ENCODE measurements around the gene BBS5.

Gene BBS5

GRCh38 chr2:169469952-169470572, 9.2 kb upstream of the BBS5 start:
- no peak overlapping the region for H3K27ac Mint-ChIP-seq
- ATAC-seq, result peak; percentile 40
- H3K9me3 Mint-ChIP-seq, result no peaks in the 10 kb centered on the region
- DNase-seq, result no peak
- no peaks in the 10 kb centered on the region for H3K4me1 Mint-ChIP-seq
- H3K4me3 Mint-ChIP-seq, result no peak overlapping the region
- H3K27me3 Mint-ChIP-seq, result no peaks in the 10 kb centered on the region

DNA sequence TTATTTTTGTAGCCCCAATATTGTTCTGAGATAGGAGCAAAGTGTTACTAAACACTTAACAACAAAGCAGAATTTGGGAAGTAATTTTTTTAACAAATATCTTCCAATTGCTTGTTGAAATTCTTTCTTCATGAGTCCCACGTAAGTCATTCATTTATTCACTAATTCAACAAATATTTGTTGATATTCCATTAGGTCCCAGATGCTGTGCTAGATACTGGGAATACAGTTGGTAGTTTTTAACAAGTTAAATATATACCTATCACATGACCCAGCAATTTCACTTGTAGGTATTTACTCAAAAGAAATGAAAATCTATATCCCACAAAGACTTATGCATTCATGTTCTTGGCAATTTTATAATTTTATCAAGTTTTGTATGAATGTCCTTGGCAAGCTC, 7.0 kb upstream of the BBS5 start:
- ATAC-seq (no peak), DNase-seq (no peak)
- no peak overlapping the region for H3K27ac Mint-ChIP-seq
- no peaks in the 10 kb centered on the region for H3K4me1 Mint-ChIP-seq
- H3K27me3 Mint-ChIP-seq, result no peaks in the 10 kb centered on the region
- no peaks in the 10 kb centered on the region for H3K9me3 Mint-ChIP-seq
- no peak overlapping the region for H3K4me3 Mint-ChIP-seq

GRCh38 chr2:169476459-169476858, 2.8 kb upstream of the BBS5 start:
- H3K9me3 Mint-ChIP-seq, result no peaks in the 10 kb centered on the region
- H3K27me3 Mint-ChIP-seq, result no peaks in the 10 kb centered on the region
- no peak overlapping the region for H3K4me3 Mint-ChIP-seq
- ATAC-seq (no peak), DNase-seq (no peak)
- H3K4me1 Mint-ChIP-seq, result peaks cover 16% of the 10 kb centered on the region
- H3K27ac Mint-ChIP-seq, result no peak overlapping the region

GRCh38 chr2:169478339-169478738, 955 bp upstream of the BBS5 start:
- Mint-ChIP-seq H3K27ac (no peak overlapping the region), H3K4me1 (peaks cover 16% of the 10 kb centered on the region), H3K4me3 (peak overlapping the region in 1 of 2 donors; percentile 2), H3K9me3 (no peaks in the 10 kb centered on the region), H3K27me3 (no peaks in the 10 kb centered on the region)
- no peak for DNase-seq
- no peak for ATAC-seq

DNA sequence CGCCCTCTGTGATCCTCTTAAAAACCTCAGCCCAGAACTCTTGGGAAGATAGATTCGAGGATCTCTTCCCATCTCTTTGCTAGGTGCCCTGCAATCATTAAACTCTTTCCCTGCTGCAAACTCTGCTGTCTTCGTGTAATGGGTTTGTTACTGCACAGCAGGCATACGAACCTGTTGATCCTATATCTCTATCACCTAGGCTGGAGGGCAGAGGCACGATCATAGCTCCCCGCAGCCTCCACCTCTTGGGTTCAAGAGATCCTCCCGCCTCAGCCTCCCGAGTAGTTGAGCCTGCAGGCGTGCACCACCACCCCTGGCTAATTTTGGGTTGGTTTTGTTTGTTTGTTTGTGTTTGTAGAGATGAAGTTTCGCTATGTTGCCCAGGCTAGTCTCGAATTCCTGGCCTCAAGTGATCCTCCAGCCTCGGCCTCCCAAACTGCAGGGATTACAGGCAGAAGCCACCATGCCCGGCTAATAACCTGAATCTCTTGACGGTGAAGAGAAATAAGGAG, 493 bp upstream of the BBS5 start:
- peak overlapping the region; percentile 89 to 90 for H3K4me3 Mint-ChIP-seq
- H3K27ac Mint-ChIP-seq, result peak overlapping the region; percentile 14 to 90
- no peak for ATAC-seq
- H3K27me3 Mint-ChIP-seq, result no peaks in the 10 kb centered on the region
- DNase-seq, result no peak
- no peaks in the 10 kb centered on the region for H3K9me3 Mint-ChIP-seq
- peaks cover 16% of the 10 kb centered on the region for H3K4me1 Mint-ChIP-seq

DNA sequence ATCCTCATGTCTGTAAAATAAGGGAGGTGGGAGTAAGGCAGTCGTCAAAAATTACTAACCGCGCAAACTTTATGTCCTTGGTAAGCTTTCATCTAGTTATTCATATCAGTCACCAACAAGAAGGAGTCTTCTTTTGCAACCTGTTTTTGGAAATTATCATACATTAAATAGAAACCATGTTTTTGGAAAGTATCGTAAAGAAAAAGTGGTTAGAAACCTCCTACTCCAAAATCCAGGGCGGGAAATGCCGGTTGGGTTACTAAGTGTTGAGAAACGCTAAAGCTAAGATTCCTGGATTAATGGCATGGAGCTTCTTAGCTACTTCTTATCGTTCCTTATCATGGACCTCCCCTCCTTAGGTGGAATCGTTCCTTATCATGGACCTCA, 778 bp downstream of the BBS5 start:
- Mint-ChIP-seq H3K27ac (no peak overlapping the region), H3K4me1 (peaks cover 16% of the 10 kb centered on the region), H3K9me3 (no peaks in the 10 kb centered on the region), H3K4me3 (peak overlapping the region; percentile 89 to 90), H3K27me3 (no peaks in the 10 kb centered on the region)
- no peak for ATAC-seq
- no peak for DNase-seq

GRCh38 chr2:169485650-169486138, 6.4 kb downstream of the BBS5 start:
- Mint-ChIP-seq H3K27ac (no peak overlapping the region), H3K4me3 (no peak overlapping the region)
- ATAC-seq, result no peak

DNA sequence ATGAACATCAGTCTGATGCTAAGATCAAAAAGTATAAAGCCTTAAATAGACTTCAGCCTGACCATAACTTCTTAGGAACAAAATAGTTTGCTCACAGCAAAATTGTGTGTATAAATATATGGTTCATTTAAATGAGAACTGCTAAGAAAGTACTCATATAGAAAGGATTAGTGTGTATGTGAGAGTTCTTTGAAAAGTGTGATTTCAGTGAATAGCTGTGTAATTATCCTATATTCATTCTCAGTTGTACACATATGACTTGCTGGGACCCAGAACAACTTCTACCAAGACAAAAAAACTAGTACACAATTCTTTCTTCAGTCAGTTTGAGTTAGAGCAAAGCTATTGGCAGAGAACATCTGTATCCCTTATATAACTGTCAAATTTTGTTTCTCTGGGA, 7.2 kb downstream of the BBS5 start:
- Mint-ChIP-seq H3K27ac (no peak overlapping the region), H3K9me3 (no peaks in the 10 kb centered on the region), H3K4me3 (no peak overlapping the region), H3K27me3 (no peaks in the 10 kb centered on the region), H3K4me1 (no peaks in the 10 kb centered on the region)
- ATAC-seq (no peak), DNase-seq (no peak)

More at GRCh38 chr2:169485650-169486138, 6.4 kb downstream of the BBS5 start:
- H3K4me1 Mint-ChIP-seq, result no peaks in the 10 kb centered on the region
- no peaks in the 10 kb centered on the region for H3K27me3 Mint-ChIP-seq
- H3K9me3 Mint-ChIP-seq, result no peaks in the 10 kb centered on the region
- no peak for DNase-seq

DNA sequence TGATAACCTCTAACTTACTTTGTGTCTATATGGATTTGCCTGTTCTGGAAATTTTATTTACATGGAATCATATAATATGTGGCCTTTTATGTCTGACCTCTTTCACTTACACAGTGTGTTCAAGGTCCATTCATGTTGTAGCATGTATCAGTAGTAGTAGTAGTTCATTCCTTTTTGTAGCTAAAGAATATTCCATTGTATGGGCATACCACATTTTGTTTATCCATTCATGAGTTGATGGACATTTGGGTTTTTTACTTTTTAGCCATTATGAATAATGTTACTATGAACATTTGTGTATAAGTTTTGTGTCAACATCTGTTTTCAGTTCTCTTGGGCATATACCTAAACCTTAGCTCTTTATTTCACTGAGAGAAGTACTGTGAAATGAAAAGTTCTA, 11.5 kb downstream of the BBS5 start:
- Mint-ChIP-seq H3K4me3 (no peak overlapping the region), H3K9me3 (no peaks in the 10 kb centered on the region), H3K27me3 (no peaks in the 10 kb centered on the region), H3K4me1 (no peaks in the 10 kb centered on the region), H3K27ac (no peak overlapping the region)
- DNase-seq (no peak), ATAC-seq (no peak)

DNA sequence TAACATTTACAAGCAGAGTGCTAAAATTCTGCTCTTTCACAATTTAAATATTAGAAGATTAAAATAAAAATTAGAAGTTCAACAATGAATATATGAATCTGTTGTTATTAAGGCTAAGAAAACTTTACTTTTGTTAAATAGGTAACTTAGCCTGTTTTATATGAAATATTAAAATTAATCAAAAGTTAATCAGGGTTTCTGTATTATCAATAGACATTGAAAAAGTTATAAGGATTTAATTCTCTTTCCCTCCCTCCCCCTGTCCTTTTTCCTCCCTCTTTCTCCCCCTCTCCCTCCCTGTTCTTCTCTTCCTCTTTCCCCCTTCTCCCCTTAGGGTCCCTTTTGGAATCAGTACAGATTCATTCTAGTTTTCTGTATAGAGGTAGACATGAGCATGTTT, 12.1 kb downstream of the BBS5 start:
- DNase-seq, result no peak
- Mint-ChIP-seq H3K27ac (no peak overlapping the region), H3K9me3 (no peaks in the 10 kb centered on the region), H3K4me3 (no peak overlapping the region), H3K27me3 (no peaks in the 10 kb centered on the region), H3K4me1 (no peaks in the 10 kb centered on the region)
- ATAC-seq, result no peak

DNA sequence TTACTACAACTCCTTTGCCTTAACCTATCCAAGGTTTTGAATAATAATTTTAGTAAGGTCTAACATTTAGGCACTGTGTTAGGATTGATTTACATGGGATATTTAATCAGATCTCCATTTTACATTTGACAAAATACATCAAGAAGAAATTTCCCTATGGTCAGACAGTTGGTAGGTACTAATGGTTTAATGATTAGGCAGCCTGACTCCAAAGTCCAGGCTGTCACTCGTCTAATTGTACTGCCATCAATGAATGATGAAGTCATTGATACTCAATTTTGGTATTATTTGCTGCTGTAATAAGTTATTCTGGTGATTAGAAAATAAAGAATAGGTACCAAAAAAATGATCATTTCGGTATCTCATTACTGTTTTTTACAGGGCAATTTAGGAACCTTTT, 14.1 kb downstream of the BBS5 start:
- Mint-ChIP-seq H3K27ac (no peak overlapping the region), H3K4me3 (no peak overlapping the region), H3K4me1 (no peaks in the 10 kb centered on the region), H3K27me3 (no peaks in the 10 kb centered on the region), H3K9me3 (no peaks in the 10 kb centered on the region)
- no peak for ATAC-seq
- no peak for DNase-seq

DNA sequence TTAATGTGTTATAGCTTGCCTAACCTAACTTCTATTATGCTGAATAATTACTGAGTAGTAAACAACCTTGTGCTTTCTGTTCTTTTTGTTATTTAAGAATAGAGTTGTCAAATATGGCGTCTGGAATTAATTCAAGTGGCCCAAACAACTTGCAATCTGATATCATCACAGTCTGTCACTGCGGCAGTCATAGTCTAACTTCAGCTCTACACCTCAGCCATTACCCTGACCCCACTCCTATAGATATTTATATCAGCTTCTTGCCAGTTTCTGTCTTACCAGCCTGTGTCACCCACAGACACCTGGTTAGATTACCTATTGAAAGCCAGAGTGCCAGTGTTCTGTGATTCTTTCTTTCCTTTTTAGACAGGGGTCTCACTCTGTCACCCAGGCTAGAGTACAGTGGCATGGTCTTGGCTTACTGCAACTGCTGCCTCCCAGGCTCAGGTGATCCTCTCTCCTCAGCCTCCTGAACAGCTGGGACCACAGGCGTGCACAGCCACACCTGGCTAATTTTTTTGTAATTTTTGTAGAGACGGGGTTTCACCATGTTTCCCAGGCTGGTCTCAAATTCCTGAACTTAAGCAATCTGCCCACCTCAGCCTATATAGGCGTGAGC, 16.1 kb downstream of the BBS5 start:
- Mint-ChIP-seq H3K27me3 (no peaks in the 10 kb centered on the region), H3K27ac (no peak overlapping the region), H3K9me3 (no peaks in the 10 kb centered on the region)

GRCh38 chr2:169504651-169505050, 25.4 kb downstream of the BBS5 start:
- no peak overlapping the region for H3K27ac Mint-ChIP-seq
- H3K27me3 Mint-ChIP-seq, result no peaks in the 10 kb centered on the region
- no peaks in the 10 kb centered on the region for H3K9me3 Mint-ChIP-seq
- H3K4me1 Mint-ChIP-seq, result peaks cover 6% of the 10 kb centered on the region
- no peak for DNase-seq
- no peak for ATAC-seq
- H3K4me3 Mint-ChIP-seq, result no peak overlapping the region

More for the DNA sequence above, 16.1 kb downstream of the BBS5 start:
- Mint-ChIP-seq H3K4me3 (no peak overlapping the region), H3K4me1 (no peaks in the 10 kb centered on the region)
- no peak for ATAC-seq
- no peak for DNase-seq

DNA sequence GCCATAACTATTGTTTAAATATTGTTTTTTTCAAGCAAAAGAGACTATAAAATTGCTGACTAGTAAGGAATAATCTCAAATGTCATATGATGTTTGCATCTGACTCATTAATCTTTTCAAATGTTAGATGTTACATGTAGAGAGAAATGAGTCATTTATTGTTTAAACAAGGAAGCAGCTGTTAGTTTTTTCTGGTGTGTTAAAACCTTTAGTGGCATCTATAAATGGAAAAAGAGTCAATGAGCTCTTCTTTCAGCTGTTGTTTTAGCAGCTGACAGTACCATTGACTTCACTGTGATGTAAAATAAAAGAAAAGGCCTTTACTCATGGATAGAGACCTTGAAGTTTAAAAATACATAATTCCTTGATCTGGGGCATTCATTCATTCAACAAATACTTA, 28.4 kb downstream of the BBS5 start:
- H3K27ac Mint-ChIP-seq, result no peak overlapping the region
- H3K4me1 Mint-ChIP-seq, result peaks cover 6% of the 10 kb centered on the region
- no peak overlapping the region for H3K4me3 Mint-ChIP-seq
- DNase-seq (no peak), ATAC-seq (no peak)
- H3K9me3 Mint-ChIP-seq, result no peaks in the 10 kb centered on the region
- no peaks in the 10 kb centered on the region for H3K27me3 Mint-ChIP-seq

- Mint-ChIP-seq H3K4me1 (peaks cover 6% of the 10 kb centered on the region), H3K4me3 (no peak within 1 kb of the TSS), H3K27me3 (no peaks in the 10 kb centered on the region), H3K9me3 (no peaks in the 10 kb centered on the region), H3K27ac (no peak within 1 kb of the TSS)
- DNase-seq, result no peak
- no peak for ATAC-seq
Measured at GRCh38 chr2:169509298-169509885, 30.1 kb downstream of the BBS5 start, which contains the start of gene KLHL41. Gene KLHL41, plus strand, starts transcription at chr2:169509702. Its CDS starts 77 bp downstream, at chr2:169509779.

- no peak overlapping the region for H3K27ac Mint-ChIP-seq
- H3K4me3 Mint-ChIP-seq, result no peak overlapping the region
- H3K9me3 Mint-ChIP-seq, result no peaks in the 10 kb centered on the region
- H3K27me3 Mint-ChIP-seq, result no peaks in the 10 kb centered on the region
- DNase-seq, result no peak
- H3K4me1 Mint-ChIP-seq, result peaks cover 6% of the 10 kb centered on the region
- no peak for ATAC-seq
Measured at GRCh38 chr2:169509955-169510354, 30.7 kb downstream of the BBS5 start.

Data from stimulated activated naive CD8-positive, alpha-beta T cell treated with anti-CD3 and anti-CD28 coated beads, Interleukin-15, amount 100 ng/mL, for 72 hours (primary cell).